ENCODE data around the gene SLC35F1. TPM values are rescaled to one million over a fixed set of nuclear protein-coding genes. Genes with fewer than 3 reads are reported as not detected.

The SLC35F1 gene
- polyA plus RNA-seq, 3 donors = 0.17 to 0.79 (median 0.49) TPM

DNA sequence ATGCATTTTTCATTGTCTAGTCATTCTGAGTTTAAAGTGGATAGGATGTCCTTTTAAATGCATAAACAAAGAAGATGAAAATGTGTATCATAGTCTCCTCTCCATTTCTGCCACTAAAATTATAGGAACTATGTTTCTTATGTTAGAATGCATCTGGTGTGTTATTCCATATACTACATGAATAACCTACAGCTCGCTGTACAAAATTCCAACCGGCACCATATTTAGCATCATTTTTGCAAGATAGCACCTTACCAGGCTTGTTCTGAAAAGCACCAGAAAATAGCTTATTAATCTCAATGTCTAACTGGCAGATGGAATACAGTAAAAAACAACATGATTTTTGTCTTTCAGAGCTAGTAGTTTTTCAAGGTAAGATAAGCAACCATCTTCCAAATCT, 241.5 kb downstream of the SLC35F1 start:
- 88 to 99% (median 90%) methylated on average over 2 of the region's 2 CpGs for whole genome bisulfite sequencing, 3 donors
- no peak overlapping the region for H3K27ac ChIP-seq (ENCODE audit: low read depth, low read length)

DNA sequence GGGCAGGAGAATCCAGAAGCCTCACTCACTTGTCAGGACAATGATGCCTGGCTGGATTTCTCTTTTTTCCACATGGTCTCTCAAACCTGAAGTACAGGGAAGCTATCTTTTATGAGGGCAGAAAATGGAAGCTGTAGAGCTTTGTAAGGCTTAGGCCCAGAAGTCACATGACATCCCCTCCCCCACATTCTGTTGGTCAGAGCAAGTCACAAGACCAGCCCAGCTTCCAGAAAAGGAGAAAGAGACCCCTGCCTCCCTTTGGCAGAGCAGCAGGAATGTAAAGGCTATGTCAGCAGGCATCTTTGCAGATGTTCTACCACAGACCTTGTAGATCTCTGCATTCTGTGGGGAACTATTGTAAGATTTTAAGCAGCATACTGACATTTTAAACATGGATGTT, 245.5 kb downstream of the SLC35F1 start:
- H3K27ac ChIP-seq (ENCODE audit: low read depth, low read length) = no peak overlapping the region

DNA sequence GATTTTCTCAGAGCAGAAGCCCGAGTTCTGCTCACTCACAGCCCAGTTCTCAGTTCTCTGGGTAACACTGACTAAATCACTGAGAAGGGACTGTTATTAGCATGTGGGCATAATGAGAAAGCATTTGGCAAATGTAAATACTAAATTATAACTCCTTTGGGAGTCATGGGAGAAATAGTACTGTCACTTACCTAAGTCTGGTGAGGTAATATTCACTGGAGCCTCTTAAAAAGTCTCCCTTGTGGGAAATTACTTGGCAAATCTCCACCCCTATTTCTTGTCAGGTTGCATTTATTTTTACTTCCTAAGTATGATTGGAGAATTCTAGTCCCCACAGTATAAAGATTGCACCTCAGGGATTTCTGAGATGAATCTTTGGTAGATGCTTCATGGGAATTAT, 254.3 kb downstream of the SLC35F1 start:
- WGBS, 3 donors = 63 to 79% (median 67%) methylated on average over 1 of the region's 1 CpG

DNA sequence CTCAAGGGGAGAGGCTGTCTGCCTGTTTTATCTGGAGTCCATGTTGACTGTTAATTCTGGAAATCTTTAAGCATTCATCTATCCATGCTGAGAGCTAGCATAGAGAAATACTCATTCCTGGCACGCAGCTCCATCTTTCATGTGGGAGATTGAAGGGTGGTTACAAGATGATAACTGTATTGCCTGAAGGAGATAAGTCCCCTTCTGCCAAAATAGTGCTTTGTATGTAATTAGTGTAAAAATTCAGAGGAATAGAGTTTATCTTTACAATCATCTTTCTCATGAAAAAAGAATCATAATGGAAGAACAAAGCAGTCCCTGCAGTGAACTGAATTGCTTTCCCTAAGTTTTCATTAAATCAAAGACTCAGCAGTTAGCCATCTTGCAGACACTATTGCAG, 256.5 kb downstream of the SLC35F1 start:
- 71 to 85% (median 78%) methylated on average over 1 of the region's 1 CpG for WGBS, 3 donors
- no peak overlapping the region for H3K27ac ChIP-seq (ENCODE audit: low read depth, low read length)

More for the DNA sequence above, 254.3 kb downstream of the SLC35F1 start:
- no peak overlapping the region for H3K27ac ChIP-seq (ENCODE audit: low read depth, low read length)

DNA sequence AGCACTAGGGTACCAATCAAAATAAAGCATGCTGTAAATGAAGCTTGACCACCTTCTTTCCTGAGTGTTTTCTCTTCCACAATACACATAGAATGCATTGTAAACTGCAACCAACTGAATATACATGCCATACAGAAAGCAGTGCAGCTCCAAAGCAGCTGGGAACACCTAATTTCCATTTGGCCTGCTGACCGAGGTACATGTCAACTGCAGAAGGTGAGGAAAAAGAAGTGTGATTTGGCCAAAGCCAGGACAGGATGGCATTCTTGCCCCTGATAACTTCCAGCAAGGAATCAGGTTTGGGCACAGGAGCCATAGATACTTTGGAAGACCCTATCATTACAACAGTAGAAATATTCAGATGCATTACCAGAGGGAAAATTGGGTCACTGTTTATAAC, 258.4 kb downstream of the SLC35F1 start:
- WGBS, 3 donors = 70 to 88% (median 88%) methylated on average over 1 of the region's 1 CpG

DNA sequence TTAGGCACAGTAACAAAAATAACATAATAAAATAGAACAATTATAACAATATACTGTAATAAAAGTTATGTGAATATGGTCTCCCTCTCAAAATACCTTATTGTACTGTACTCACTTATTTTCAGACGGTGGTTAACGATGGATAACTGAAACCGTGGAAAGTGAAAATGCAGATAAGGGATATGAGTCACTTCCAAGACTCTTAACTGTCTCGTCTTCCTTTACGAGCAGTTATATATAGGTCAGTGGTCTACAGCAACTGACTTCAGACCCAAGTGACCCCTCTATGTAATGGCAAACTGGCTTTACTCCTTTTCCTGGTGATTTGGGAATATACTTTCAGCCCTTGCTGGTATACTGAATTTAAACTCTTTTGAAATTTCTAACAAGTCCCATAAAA, 261.4 kb downstream of the SLC35F1 start:
- 59 to 78% (median 65%) methylated on average over 5 of the region's 5 CpGs for WGBS, 3 donors

More for the DNA sequence above, 258.4 kb downstream of the SLC35F1 start:
- H3K27ac ChIP-seq (ENCODE audit: low read depth, low read length) = no peak overlapping the region

DNA sequence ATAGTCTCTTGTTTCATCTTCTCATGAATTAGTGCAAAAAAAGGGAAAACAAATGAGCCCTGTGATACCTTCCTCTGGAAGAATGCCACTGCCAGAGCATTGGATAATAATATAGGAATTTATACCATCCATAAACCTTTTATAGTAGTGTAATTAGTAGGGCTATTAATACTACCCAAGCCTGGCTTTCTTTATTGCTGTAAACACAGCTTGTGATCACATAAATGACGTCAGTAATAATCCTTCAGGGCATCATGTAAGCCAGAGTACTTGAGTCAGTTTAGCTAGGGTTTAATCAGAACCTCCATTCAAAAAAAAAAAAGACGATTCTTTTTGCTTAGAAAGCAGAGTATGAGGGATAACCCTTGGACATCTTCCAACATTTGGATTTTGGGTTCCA, 264.8 kb downstream of the SLC35F1 start:
- WGBS, 3 donors = 58 to 62% (median 61%) methylated on average over 2 of the region's 2 CpGs
- H3K27ac ChIP-seq (ENCODE audit: low read depth, low read length) = no peak overlapping the region

More for the DNA sequence above, 261.4 kb downstream of the SLC35F1 start:
- H3K27ac ChIP-seq (ENCODE audit: low read depth, low read length) = no peak overlapping the region

DNA sequence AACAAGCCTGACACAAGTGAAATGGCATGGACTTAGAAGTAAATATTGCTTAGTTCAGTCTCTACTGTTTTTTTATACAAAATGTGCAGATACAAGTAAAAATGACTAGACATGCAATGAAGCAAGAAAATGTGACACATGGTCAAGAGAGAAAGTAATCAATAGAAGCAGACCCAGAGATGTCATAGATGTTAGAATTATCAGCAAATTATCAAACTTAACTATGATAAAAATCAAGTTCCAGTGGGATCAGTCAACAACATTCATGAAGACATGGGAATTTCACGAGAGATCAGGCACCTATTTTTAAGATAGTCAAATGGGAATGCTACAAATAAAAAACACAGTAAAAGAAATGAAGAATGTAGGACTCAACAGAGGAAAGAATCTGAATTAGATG, 267.0 kb downstream of the SLC35F1 start:
- H3K27ac ChIP-seq (ENCODE audit: low read depth, low read length) = no peak overlapping the region
- WGBS, 3 donors = 62 to 84% (median 75%) methylated on average over 1 of the region's 1 CpG

DNA sequence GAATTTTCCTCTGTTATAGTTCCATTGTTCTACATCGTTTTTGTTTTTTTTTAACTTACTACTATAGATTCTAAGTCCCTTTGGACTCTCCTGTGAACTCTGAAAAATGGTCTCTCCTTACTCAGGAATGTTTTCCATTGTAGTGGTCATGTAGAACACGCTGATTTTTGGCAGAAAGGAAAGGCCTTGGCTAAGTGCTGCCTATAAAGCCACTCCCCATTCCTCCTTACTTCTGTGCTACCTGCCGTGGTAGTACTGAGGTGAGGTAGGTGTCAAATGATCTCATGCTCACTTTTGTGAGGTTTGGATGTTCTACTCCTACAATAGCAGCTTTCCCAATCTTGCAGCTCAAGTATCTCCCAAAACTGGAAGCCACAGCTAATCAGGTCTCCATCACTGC, 270.7 kb downstream of the SLC35F1 start:
- 55 to 75% (median 75%) methylated on average over 3 of the region's 3 CpGs for WGBS, 3 donors
- H3K27ac ChIP-seq (ENCODE audit: low read depth, low read length) = no peak overlapping the region

DNA sequence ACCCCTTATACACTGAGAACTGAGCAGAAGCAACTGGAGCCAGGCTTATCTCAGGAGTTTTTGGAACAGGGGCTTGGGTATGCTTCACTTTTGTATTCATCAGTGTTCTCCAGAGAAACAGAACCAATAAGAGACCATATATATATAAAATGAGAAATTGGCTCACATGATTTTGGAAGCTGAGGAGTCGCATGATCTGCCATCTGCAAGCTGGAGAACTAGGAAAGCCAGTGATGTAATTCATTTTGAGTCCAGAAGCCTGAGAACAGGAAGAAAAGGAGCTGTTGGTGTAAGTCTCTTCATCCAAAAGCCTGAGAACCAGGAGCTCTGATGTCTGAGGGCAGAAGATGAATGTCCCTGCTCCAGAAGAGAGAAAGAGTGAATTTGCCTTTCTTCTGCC, 272.0 kb downstream of the SLC35F1 start:
- 82 to 89% (median 83%) methylated on average over 1 of the region's 1 CpG for WGBS, 3 donors
- no peak overlapping the region for H3K27ac ChIP-seq (ENCODE audit: low read depth, low read length)

DNA sequence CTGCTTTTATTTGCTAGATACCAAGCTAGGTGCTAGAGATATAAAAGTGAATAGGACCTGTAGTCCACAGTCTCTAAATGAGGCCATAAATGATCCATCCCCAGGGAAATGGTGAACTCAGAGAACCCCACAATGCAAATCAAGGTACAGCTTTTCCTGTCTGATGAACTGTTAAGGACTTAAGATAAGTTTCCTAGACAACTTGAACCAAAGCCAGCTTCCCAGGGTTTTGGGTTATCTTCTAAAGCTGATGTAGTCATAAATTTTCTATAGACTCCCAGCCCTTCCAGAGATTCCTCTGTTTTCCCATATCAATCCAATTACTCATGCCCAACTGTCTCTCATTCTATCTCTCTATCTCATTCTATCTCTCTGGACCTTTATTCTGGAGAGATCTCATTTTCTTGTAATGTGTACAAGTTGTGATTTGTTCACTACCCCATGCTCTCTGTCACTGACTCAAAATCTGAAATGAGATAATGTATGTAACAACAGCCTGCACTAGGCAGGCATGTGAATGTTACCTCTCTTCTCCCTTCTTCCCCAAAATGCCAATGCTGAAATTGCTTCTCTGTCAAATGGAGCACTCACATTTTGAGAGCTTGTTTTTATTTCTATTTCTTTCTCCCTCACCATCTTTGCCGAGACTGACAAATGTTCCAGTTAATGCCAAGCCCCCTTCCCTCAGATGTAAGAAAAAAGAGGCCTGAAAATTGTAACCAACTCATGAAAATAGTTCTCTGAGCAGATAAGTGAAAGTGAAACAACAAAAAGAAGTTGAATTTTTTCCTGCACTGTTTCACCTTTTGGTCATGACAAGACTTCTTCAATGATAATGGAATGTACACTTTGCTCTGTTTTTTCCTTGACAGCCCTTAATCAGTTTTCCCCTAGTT, 279.9 kb downstream of the SLC35F1 start:
- 25 to 78% (median 25%) methylated on average over 1 of the region's 1 CpG for whole genome bisulfite sequencing, 3 donors
- H3K27ac ChIP-seq (ENCODE audit: low read depth, low read length) = no peak overlapping the region

DNA sequence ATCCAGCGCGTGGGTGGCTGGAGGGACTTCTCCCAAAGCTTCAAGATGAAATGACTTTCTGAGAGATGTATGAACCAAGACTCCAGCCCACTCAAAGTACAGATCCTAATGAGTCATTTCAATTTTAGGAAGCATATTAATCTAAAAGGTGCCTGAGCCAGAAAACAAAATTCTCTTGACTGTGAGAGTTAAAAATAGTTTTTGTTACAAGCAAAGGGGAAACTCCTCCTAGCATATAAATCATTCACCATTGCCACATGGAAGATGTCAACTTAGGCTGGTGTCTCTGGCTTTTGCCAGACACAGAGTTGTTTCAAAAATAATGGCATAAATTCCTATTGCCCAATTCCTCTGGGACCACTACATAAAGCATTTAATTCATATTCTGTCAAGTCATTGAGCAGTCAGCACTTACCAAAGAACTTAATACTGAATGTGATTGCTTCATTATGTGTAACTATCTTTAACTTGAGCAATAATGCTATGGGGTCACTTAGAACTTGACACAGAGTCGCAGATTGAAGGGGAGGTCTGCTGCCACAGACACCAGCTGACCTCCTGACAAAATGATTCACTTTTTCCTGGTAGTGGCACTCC, 280.6 kb downstream of the SLC35F1 start:
- H3K27ac ChIP-seq (ENCODE audit: low read depth, low read length) = no peak overlapping the region
- WGBS, 3 donors = 25 to 65% (median 30%) methylated on average over 3 of the region's 3 CpGs

DNA sequence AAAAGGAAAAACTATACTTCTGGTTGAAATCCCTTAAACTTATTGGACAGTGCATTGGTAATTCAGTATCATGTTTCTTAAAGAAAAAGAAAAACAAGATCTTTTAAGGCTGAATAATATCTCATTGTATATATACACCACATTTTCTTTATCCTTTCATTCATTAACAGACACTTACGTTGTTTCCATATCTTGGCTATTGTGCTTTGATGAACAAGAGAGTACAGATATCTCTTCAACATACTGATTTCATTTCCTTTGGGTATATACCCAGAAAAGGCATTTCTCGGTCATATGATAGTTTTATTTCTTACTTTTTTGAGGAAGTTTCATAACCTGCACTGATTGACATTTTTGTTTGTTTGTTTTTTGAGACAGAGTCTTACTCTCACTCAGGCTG, 281.5 kb downstream of the SLC35F1 start:
- H3K27ac ChIP-seq (ENCODE audit: low read depth, low read length) = no peak overlapping the region
- 56 to 84% (median 75%) methylated on average over 2 of the region's 2 CpGs for WGBS, 3 donors

DNA sequence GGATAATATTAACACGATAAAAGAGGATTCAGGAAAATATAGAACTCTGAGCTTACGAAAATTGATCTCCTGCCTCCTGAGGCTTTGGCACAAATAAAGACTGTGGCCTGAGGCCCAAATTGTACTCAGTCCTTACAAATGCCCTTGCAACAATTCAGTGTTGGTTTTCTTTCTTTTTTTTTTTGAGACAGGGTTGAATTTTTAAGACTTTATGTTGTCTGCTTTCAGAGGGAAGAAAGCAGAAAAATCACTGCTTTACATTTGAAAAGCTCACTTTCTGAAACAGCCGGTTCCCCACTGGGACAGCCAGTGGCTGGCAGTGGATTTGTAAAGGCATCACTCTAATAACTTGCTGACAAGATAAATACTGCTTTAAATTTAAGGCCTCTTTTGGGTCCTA, 290.5 kb downstream of the SLC35F1 start:
- 67 to 69% (median 69%) methylated on average over 3 of the region's 3 CpGs for WGBS, 3 donors
- H3K27ac ChIP-seq (ENCODE audit: low read depth, low read length) = no peak overlapping the region

DNA sequence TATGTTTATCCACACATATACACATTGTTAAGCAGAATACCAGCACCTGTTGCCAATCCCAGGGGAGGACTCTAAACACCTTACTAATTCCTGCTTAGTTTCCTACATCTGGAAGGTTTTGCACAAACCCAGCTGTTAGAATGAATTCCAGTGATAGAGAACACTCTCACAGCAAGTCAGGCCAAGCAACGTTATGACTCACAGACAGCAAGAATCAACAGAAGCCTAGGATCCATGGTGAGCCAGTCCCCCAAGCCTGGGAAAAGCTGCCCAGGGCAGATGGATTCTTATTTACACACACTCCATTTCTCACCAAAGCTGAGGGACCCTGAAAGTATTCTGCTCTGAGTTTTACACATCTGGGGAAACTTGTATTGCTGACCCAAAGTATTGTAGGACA, 291.7 kb downstream of the SLC35F1 start:
- 19 to 58% (median 46%) methylated on average over 1 of the region's 1 CpG for WGBS, 3 donors
- no peak overlapping the region for H3K27ac ChIP-seq (ENCODE audit: low read depth, low read length)

DNA sequence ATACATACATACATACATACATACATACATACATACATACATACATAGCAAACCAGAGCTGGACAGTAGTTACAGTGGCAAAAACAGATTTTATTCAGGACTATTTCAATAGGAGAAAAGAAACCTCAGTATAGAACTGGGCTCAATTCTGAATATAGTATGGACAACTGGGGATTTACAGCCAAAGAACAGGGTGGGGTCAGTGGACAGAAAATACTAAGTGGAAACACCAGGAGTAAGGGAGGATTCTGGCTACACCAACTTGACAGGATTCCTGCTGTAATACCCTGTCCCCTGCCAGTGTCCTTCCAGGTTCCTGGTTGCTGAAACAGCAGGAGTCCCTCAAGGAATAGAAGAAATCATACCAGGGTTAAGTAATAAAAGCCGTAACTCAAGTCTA, 293.1 kb downstream of the SLC35F1 start:
- no peak overlapping the region for H3K27ac ChIP-seq (ENCODE audit: low read depth, low read length)
- WGBS, 3 donors = 78 to 84% (median 82%) methylated on average over 1 of the region's 1 CpG

DNA sequence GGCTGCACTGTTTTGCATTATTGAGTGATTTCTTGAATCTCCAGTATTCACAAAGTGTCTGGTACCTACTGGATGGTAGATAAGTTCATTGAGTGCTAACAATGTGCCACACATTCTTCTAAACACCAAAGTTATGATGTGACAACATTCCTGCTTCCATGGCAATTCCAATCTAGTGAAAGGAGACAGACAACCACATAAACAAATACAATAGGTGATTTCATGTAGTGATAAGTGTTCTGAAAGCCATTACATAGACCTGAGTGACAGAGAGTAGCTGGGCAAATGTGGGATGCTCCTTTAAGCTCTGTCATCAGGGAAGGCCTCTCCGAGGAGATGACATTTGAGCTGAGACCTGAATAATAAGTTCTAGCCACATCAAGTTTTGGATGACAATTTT, 295.5 kb downstream of the SLC35F1 start:
- no peak overlapping the region for H3K27ac ChIP-seq (ENCODE audit: low read depth, low read length)
- 83 to 90% (median 86%) methylated on average over 1 of the region's 1 CpG for WGBS, 3 donors

DNA sequence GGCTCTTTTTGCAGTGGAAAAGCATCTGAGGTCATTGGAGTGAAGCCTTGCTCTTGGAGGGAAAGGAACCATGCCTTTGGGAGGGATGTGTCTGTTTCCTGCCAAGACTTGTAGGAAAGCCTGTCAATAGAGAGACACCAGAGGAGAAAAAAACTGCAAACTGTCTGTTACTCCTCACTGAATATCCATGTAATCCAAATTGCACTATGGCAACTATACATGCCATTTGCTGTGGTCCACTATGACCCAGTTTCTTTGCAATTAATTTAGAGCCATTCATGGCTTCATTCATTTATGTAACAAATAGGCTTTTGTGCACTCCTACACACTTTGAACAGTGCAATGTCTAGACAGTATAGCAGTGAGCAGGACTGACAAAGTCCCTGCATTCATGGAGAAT, 296.5 kb downstream of the SLC35F1 start:
- no peak overlapping the region for H3K27ac ChIP-seq (ENCODE audit: low read depth, low read length)

DNA sequence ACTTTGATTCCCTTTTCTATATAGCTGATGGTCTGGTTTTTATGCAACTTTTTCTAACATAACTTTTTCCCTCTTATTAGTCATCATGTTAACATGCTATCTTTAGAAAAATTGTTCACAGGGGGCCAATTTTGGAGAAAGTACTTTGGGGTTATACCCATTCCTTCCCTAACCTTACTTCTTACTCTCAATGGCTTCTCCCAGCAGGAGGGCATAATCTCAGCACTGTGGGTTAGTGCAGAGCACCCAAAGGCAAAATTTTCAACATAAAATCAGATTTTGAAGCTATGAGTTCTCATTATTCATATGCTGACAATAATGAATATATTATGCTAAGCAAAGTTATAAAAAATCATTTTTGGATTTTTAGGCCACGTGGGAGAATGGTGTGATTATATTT, 299.2 kb downstream of the SLC35F1 start:
- no peak overlapping the region for H3K27ac ChIP-seq (ENCODE audit: low read depth, low read length)
- WGBS, 3 donors = 70 to 79% (median 72%) methylated on average over 1 of the region's 1 CpG

DNA sequence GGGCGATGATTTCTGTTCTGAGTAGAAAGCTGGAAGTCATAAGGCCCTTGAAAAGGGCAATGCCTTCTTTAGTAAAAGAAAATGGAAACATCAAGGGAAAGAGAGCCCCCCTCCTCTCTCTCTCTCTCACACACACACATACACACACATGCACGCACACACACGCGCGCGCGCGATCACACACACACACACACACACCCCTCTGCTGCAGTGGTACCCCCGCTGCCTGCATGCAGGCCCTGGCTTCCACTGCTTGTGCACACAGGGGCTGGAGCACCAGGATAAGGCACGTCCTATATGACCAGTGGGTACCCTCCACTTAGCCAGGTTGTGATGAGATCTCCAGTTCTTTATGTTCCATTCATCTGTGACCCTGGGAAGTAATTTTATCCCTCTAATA, 300.9 kb downstream of the SLC35F1 start:
- H3K27ac ChIP-seq (ENCODE audit: low read depth, low read length) = no peak overlapping the region
- 81 to 97% (median 95%) methylated on average over 10 of the region's 10 CpGs for WGBS, 3 donors

Measured in adipose tissue (tissue), 3 donors.